NB4 (cell line): ENCODE measurements around the gene CASP9.

Source experiments
- CTCF ChIP-seq: IDR thresholded peaks from one replicate; pipeline ENCODE4 v1.5.1; 2012; ENCODE audit warnings: low read depth, low read length
- MAX ChIP-seq: IDR thresholded peaks from 2 replicates; pipeline ENCODE4 v1.6.1; 2011; ENCODE audit warnings: low read depth, low read length
- POLR2A ChIP-seq: IDR thresholded peaks from 2 replicates; pipeline ENCODE4 v1.6.1; 2011; ENCODE audit warnings: mild to moderate bottlenecking; ENCODE audit not compliant: insufficient read length; ENCODE audit errors: extremely low read depth

GRCh38 chr1:15557008-15557407, 33.0 kb upstream of the CASP9 start:
- TF ChIP-seq CTCF = no peak
- no peak for TF ChIP-seq POLR2A
- TF ChIP-seq MAX = no peak
